H1 (cell line): Measurements from ENCODE around the gene EPHA10. TPM values are rescaled to one million over a fixed set of nuclear protein-coding genes. Genes with fewer than 3 reads are reported as not detected.
A peak's percentile ranks its signal among the peaks of the same experiment; 100 is the strongest.

Experiments used
- CTCF ChIA-PET: fragments of 300-600 bp; sonication (Branson Sonifier 250); formaldehyde crosslinking; loops from one replicate; lab custom pipeline; 2021; ENCODE audit not compliant: partially characterized antibody; lab: Charles Lee
- POLR2A ChIA-PET: fragments of 300-600 bp; sonication (Branson Sonifier 250); formaldehyde crosslinking; loops from one replicate; lab custom pipeline; 2021; ENCODE audit warnings: inconsistent platforms; ENCODE audit not compliant: partially characterized antibody; lab: Charles Lee
- DNase-seq, 2 experiments: peaks; one replicate each; pipeline versions ENCODE4 v3.0.0 to v3.0.0-alpha.2; 2010 to 2022; ENCODE audit warnings: low spot score in 2 of 2, low read depth in 1 of 2, mixed read lengths in 1 of 2
- FAIRE-seq: peaks from 2 replicates; lab custom pipeline; 2011; peaks lifted over from hg19 to GRCh38; lab: Jason Lieb, UNC
- H2AFZ ChIP-seq: 2 replicates; pipeline ENCODE4 v1.8.1; 2012; ENCODE audit warnings: low read length, inconsistent platforms
- H2AK5ac ChIP-seq: 2 replicates; pipeline ENCODE4 v1.6.1; 2013; ENCODE audit warnings: low read depth, low read length
- H2BK120ac ChIP-seq: replicated peaks from 2 replicates; pipeline ENCODE3; 2013; ENCODE audit warnings: low read depth, low read length, inconsistent platforms
- H2BK12ac ChIP-seq: 2 replicates; pipeline ENCODE4 v1.6.1; 2013; ENCODE audit warnings: low read depth, low read length
- H2BK15ac ChIP-seq: 2 replicates; pipeline ENCODE4 v1.6.1; 2013; ENCODE audit warnings: low read length
- H2BK20ac ChIP-seq: 2 replicates; pipeline ENCODE4 v1.6.1; 2013; ENCODE audit warnings: low read length
- H2BK5ac ChIP-seq: 2 replicates; pipeline ENCODE4 v1.6.1; 2013; ENCODE audit warnings: low read depth, low read length
- H3K14ac ChIP-seq: 2 replicates; pipeline ENCODE4 v1.6.1; 2013; ENCODE audit warnings: inconsistent platforms; ENCODE audit not compliant: insufficient read length
- H3K18ac ChIP-seq: 2 replicates; pipeline ENCODE4 v1.6.1; 2013; ENCODE audit warnings: low read length; ENCODE audit errors: extremely low read depth
- H3K23ac ChIP-seq: 2 replicates; pipeline ENCODE4 v1.6.1; 2013; ENCODE audit warnings: inconsistent platforms; ENCODE audit not compliant: insufficient read length
- H3K23me2 ChIP-seq: 2 replicates; pipeline ENCODE4 v1.6.1; 2013; ENCODE audit warnings: low read depth, low read length
- H3K27ac ChIP-seq: 2 replicates; pipeline ENCODE4 v1.6.1; 2011; ENCODE audit warnings: low read depth, low read length, inconsistent platforms
- H3K27me3 ChIP-seq, 4 experiments: replicated peaks in 1 of 4; 1 replicate in 1 of 4; 2 replicates in 3 of 4; pipeline versions ENCODE4 v1.6.1 to v1.8.1; 2011 to 2013; ENCODE audit warnings: low read length in 3 of 4, mild to moderate bottlenecking in 3 of 4, inconsistent platforms in 2 of 4, mixed read lengths in 2 of 4, moderate library complexity in 1 of 4; ENCODE audit not compliant: control insufficient read depth in 3 of 4, insufficient read depth in 3 of 4; ENCODE audit errors: extremely low read depth in 1 of 4
- H3K36me3 ChIP-seq, 4 experiments: 2 replicates each; pipeline versions ENCODE4 v1.6.1 to v1.8.1; 2011 to 2013; ENCODE audit warnings: mild to moderate bottlenecking in 4 of 4, low read length in 3 of 4, moderate library complexity in 2 of 4, control low read depth in 1 of 4, inconsistent platforms in 1 of 4; ENCODE audit not compliant: insufficient read depth in 4 of 4, control insufficient read depth in 2 of 4
- H3K4ac ChIP-seq: replicated peaks from 2 replicates; pipeline ENCODE3; 2013; ENCODE audit warnings: low read length, low read depth, mixed read lengths, inconsistent platforms; ENCODE audit not compliant: insufficient read length
- H3K4me1 ChIP-seq, 4 experiments: replicated peaks in 1 of 4; 1 replicate in 1 of 4; 2 replicates in 3 of 4; pipeline versions ENCODE4 v1.6.1 to v1.8.1; 2011 to 2013; ENCODE audit warnings: low read length in 3 of 4, inconsistent platforms in 2 of 4, mixed read lengths in 1 of 4; ENCODE audit not compliant: insufficient read depth in 4 of 4, control insufficient read depth in 3 of 4
- H3K4me2 ChIP-seq, 2 experiments: 2 replicates each; pipeline versions ENCODE4 v1.6.1 to v1.8.1; 2011 to 2013; ENCODE audit warnings: low read depth in 2 of 2, low read length in 2 of 2, control low read depth in 1 of 2, inconsistent platforms in 1 of 2, mild to moderate bottlenecking in 1 of 2; ENCODE audit not compliant: insufficient read depth in 1 of 2
- H3K4me3 ChIP-seq, 4 experiments: fragments of 200-600, 300-600 bp in 1 of 4; sonication (generic), shearing (Covaris generic), sonication (Bioruptor Twin) in 1 of 4; 2 replicates each; pipeline versions ENCODE4 v1.5.1 to v1.8.1; 2011 to 2016; ENCODE audit warnings: low read length in 4 of 4, low read depth in 3 of 4, control low read depth in 2 of 4, inconsistent platforms in 2 of 4, mild to moderate bottlenecking in 2 of 4, mixed read lengths in 1 of 4, moderate library complexity in 1 of 4; ENCODE audit not compliant: insufficient read depth in 2 of 4; ENCODE audit errors: extremely low read depth in 1 of 4
- H3K56ac ChIP-seq: replicated peaks from 2 replicates; pipeline ENCODE3; 2013; ENCODE audit warnings: low read depth, mild to moderate bottlenecking, mixed read lengths, low read length, inconsistent platforms; ENCODE audit not compliant: insufficient read length
- H3K79me1 ChIP-seq: 2 replicates; pipeline ENCODE4 v1.6.1; 2013; ENCODE audit warnings: low read depth, low read length, control low read depth
- H3K79me2 ChIP-seq, 2 experiments: 2 replicates each; pipeline versions ENCODE4 v1.6.1 to v1.8.1; 2012 to 2013; ENCODE audit warnings: low read length in 2 of 2, mild to moderate bottlenecking in 2 of 2, inconsistent platforms in 1 of 2; ENCODE audit not compliant: insufficient read depth in 2 of 2, control insufficient read depth in 1 of 2
- H3K9ac ChIP-seq, 4 experiments: replicated peaks in 1 of 4; 1 replicate in 1 of 4; 2 replicates in 3 of 4; pipeline versions ENCODE4 v1.6.1 to v1.8.1; 2011 to 2013; ENCODE audit warnings: low read depth in 3 of 4, low read length in 3 of 4, control low read depth in 2 of 4, mild to moderate bottlenecking in 2 of 4, moderate library complexity in 2 of 4, inconsistent platforms in 1 of 4; ENCODE audit errors: extremely low read depth in 1 of 4
- H3K9me3 ChIP-seq, 2 experiments: 2 replicates each; pipeline versions ENCODE4 v1.6.1 to v1.8.1; 2012 to 2013; ENCODE audit warnings: mild to moderate bottlenecking in 2 of 2, moderate library complexity in 2 of 2, control low read depth in 1 of 2, inconsistent platforms in 1 of 2, low read depth in 1 of 2, low read length in 1 of 2, mixed read lengths in 1 of 2; ENCODE audit not compliant: insufficient read depth in 2 of 2
- H4K20me1 ChIP-seq, 2 experiments: replicated peaks in 1 of 2; 2 replicates each; pipeline versions ENCODE3 to v1.8.1; 2011 to 2013; ENCODE audit warnings: inconsistent platforms in 2 of 2, low read length in 2 of 2, mild to moderate bottlenecking in 1 of 2; ENCODE audit not compliant: insufficient read depth in 2 of 2, control insufficient read depth in 1 of 2
- H4K5ac ChIP-seq: 2 replicates; pipeline ENCODE4 v1.6.1; 2013; ENCODE audit warnings: low read length, low read depth, mixed read lengths, inconsistent platforms; ENCODE audit not compliant: insufficient read length
- H4K8ac ChIP-seq: 2 replicates; pipeline ENCODE4 v1.8.0; 2013; ENCODE audit warnings: mild to moderate bottlenecking, moderate library complexity, low read length, inconsistent platforms; ENCODE audit not compliant: insufficient read depth; ENCODE audit errors: extremely low read depth
- H4K91ac ChIP-seq: replicated peaks from 2 replicates; pipeline ENCODE3; 2013; ENCODE audit warnings: low read length, mixed read lengths, inconsistent platforms; ENCODE audit not compliant: insufficient read length
- GABPA ChIP-seq: IDR thresholded peaks from 2 replicates; pipeline ENCODE4 v1.6.1; 2011; ENCODE audit warnings: mild to moderate bottlenecking, low read length, moderate library complexity, borderline replicate concordance; ENCODE audit not compliant: insufficient read depth
- KDM4A ChIP-seq: IDR thresholded peaks from one replicate; pipeline ENCODE4 v1.7.1; 2012; ENCODE audit warnings: low read depth, mild to moderate bottlenecking, moderate library complexity, low read length, inconsistent platforms; ENCODE audit not compliant: severe bottlenecking
- TBP ChIP-seq: IDR thresholded peaks from 2 replicates; pipeline ENCODE4 v1.6.1; 2011; ENCODE audit warnings: low read depth, low read length, improper control_type of control experiment
- WGBS, 2 experiments: shearing (Covaris generic) in 1 of 2; methylation state at CpG; one replicate each; pipeline versions ENCODE4 v1.1.6 to v1.1.7; 2013 to 2015; ENCODE audit warnings: low lambda C conversion rate in 2 of 2, mixed read lengths in 2 of 2, inconsistent platforms in 1 of 2, low coverage in 1 of 2, missing lambda C conversion rate in 1 of 2; ENCODE audit not compliant: insufficient replicate concordance in 2 of 2, insufficient coverage in 1 of 2, insufficient read length in 1 of 2; ENCODE audit errors: extremely low coverage in 1 of 2, missing lambda C conversion rate in 1 of 2; 5-methylcytosine and 5-hydroxymethylcytosine counted together
- polyA plus RNA-seq, 7 experiments: library from polyadenylated mRNA; depleted of rRNA in 3 of 7; stranded (reverse) in 5 of 7; unstranded in 2 of 7; fragments of >200 nt in 5 of 7; fragments of 200-250 nt in 2 of 7; gene quantifications; 1 replicate in 5 of 7; 2 replicates in 1 of 7; 4 replicates in 1 of 7; pipeline versions ENCODE4 v1.2.1 to v1.2.3, GENCODE V29; 2011 to 2013; ENCODE audit warnings: missing spikeins in 2 of 7, mixed read lengths in 2 of 7
- total RNA-seq: library from RNA; stranded (reverse); fragmentation: NEBNext Ultra II Directional; extraction: Animal tissue kit (Norgen Biotek cat#: 25700); gene quantifications from 2 replicates; pipeline ENCODE4 v1.2.1, GENCODE V29; 2021

The EPHA10 gene
- total and polyA plus RNA-seq, 2 of the 8 experiments (the other 6 are each of a cell fraction or from before 2014, with no cell fraction given), result 0.54 to 1.0 TPM

DNA sequence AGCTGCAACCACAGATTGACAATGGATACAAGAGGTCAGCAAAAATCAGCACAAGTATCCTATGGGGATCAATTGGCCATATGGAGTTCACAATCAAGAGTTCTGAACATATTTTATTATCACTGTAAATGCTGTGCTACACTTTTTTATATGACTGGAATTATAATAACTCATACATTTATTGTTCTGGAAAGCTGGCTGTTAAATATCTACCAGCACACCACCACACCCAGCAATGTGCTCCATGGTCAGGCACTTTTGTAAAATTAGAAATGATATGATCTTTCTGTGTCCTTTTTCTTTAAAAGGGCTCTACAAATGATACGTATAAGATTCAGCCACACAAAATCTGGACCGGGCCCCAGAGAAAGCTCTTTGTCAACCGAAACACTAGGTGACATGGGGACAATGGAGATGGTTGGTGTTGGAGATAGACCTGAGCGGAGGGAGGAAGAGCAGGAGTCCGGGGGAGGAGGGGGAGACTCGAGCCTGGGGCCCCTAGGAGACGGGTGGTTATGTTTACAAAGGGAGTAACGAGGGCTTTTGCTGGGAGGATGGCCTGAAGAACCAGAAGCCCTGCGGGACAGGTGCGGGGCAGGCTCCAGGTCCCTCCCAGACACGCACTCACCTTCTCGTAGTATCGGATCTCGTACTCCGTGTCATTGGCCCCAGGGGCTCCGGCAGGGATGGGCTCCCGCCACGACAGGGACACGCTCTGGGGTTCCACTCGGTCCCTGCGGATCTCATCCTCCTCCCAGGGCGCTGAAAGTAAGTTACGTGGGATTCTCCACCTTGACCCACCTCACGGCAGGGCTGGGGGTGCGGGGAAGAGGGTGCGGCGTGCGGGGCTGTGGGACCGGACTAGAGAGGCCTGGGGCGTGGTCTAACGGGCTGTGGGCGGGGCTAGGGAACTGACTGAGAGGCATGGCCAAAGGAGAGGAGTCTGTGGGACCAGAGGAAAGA is 30.0 kb downstream of the EPHA10 start:
- Histone ChIP-seq H2BK15ac (no peak overlapping the region), H2AFZ (peak overlapping the region; percentile 92), H2BK120ac (no peak overlapping the region), H3K9ac (no peak overlapping the region), H3K27ac (no peak overlapping the region), H2BK12ac (no peak overlapping the region), H3K18ac (no peak overlapping the region; the same call in 1 of the 2 replicates), H3K79me2 (no peaks in the 10 kb centered on the region), H4K8ac (no peak overlapping the region), H3K27me3 (peaks cover 0 to 13% (median 9%) of the 10 kb centered on the region in 4 experiments; a peak in 4 of 7 replicates), H4K5ac (no peak overlapping the region), H3K79me1 (no peaks in the 10 kb centered on the region), H3K4me3 (peak overlapping the region; percentile 56 to 87 (median 80)), H3K14ac (no peak overlapping the region), H4K91ac (no peak overlapping the region), H3K36me3 (no peaks in the 10 kb centered on the region), H3K56ac (no peak overlapping the region), H2BK20ac (no peak overlapping the region), H2BK5ac (no peak overlapping the region), H3K9me3 (no peaks in the 10 kb centered on the region), H3K23ac (no peak overlapping the region), H2AK5ac (no peak overlapping the region), H3K4me1 (peaks cover 0 to 2% (median 0%) of the 10 kb centered on the region in 4 experiments; a peak in 2 of 7 replicates), H4K20me1 (no peaks in the 10 kb centered on the region), H3K4ac (no peak overlapping the region), H3K4me2 (peak overlapping the region; percentile 67 to 86), H3K23me2 (peaks cover 3% of the 10 kb centered on the region; the same call in 1 of the 2 replicates)
- TF ChIP-seq GABPA, result 0 out of 2 replicates have a peak, but pooled peaks have one; percentile 9
- TF ChIP-seq TBP, result no peak
- peak; percentile 97 for TF ChIP-seq KDM4A
- no peak for FAIRE-seq
- WGBS, 2 experiments, result 13% methylated on average over 26 of the region's 32 CpGs; no CpG with 5 or more reads in 1 of the 2 experiments
- CTCF ChIA-PET, result no interaction called here
- peak in 1 of 2 experiments; percentile 94 for DNase-seq
- POLR2A ChIA-PET, result no interaction called here
